Myocyte (in vitro differentiated cells): ENCODE measurements around the gene CEP120. TPM values are rescaled to one million over a fixed set of nuclear protein-coding genes. Genes with fewer than 3 reads are reported as not detected.
"Not testable (repeated sequence)": the region's sequence is repeated elsewhere in the genome, so short reads cannot be mapped to it uniquely, and the experiment has no call there.

ENCODE experiments used
- DNase-seq: peaks from one replicate; pipeline ENCODE4 v3.0.0-alpha.2; 2012; ENCODE audit warnings: low read depth
- total RNA-seq: library from RNA; depleted of rRNA; stranded (reverse); fragments of >200 nt; gene quantifications from 2 replicates; pipeline ENCODE4 v1.2.3, GENCODE V29; 2014

The CEP120 gene
- total RNA-seq, 1 donor from 2014 or later = 9.1 TPM

- no peak for DNase-seq
Measured at GRCh38 chr5:123389794-123390193, 33.4 kb downstream of the CEP120 start.

DNA sequence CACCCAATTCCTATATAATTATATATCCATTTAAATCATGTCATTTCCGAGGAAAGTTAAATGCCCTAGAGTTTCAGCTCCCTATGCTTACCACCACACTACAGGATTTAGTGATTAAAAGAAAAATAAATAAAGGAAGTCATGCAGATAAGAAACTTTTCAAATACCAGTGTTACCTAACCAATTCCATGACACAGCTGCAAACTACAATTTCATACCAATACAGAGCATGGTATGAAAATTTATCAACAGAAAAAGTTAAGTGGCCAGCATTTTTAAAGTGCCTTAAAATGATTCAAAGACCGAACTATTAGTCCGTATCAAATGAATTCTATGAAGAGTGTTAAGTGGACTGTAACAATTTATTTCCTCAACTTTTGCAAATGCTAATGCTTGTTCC, 35.9 kb downstream of the CEP120 start:
- DNase-seq = no peak

DNA sequence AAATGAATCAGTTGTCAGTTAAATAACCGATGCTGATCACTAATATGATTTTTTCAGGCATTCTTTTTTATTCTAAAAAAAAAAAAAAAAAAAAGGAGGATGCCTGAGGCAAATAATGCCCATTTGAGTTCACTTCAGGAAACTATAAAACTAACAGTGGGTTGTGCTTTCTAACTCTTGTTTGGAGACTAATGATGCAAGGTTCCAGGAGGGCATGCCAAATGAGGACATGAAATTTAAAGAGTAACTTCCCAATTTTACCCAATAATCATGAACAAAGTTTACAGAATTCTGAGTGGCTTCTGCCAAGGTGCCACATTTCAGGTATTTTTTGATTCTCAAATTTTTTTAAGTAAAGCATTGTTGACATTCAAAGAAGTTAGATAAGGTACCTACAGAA, 41.0 kb downstream of the CEP120 start:
- no peak for DNase-seq

GRCh38 chr5:123371575-123372179, 51.5 kb downstream of the CEP120 start:
- peak; percentile 39 for DNase-seq

DNA sequence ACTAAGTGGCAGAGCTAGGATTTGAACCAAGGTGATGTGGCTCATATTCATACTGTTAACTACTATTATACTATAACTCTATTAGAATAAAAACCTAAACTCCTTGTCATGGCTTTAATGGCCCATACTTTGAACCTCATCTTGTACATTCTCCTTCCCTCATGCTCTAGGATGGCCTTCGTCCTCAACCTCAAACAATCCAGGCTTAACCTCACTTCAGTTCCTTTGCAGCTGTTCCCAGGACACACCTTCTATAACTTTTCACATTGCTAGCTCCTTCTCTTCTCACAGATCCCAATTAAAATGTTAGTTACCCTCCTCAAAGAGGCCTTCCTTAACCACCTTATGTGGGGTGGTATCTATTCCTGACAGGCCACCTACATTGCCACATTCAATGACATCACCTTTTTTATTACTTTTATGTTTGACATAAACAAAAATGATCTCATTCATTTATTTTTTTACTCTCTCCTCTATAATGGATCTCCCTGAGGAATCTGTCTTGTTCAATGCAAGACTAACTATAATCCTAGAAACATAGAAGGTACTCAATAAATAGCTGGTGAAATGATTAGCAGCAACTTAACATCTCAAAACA, 53.7 kb downstream of the CEP120 start:
- peak; percentile 12 for DNase-seq

DNA sequence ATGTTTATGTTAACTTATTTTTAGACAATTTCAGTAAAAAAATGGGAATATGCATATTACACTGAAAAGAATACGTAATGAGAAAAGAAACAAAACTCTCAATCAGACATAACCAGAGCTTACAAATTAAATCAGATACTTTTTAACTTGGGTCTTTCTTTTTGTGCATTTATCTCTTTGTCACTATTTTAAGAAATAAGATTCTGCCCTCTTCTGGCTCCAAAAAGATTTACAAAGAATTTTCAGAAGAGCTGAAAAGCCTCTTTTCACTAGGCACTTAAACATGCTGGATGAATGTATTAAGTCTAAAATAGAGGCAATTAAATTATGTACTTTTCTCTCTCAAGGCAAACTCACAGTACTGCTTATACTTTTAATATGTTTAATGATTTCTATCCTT, 55.5 kb downstream of the CEP120 start:
- DNase-seq = peak; percentile 19

GRCh38 chr5:123365156-123365555, 58.0 kb downstream of the CEP120 start:
- no peak for DNase-seq

- DNase-seq = no peak
Measured at GRCh38 chr5:123364441-123365155, 58.6 kb downstream of the CEP120 start.

- DNase-seq = no peak
Measured at GRCh38 chr5:123360910-123361309, 62.3 kb downstream of the CEP120 start.

GRCh38 chr5:123360201-123360571, 63.0 kb downstream of the CEP120 start:
- no peak for DNase-seq

DNA sequence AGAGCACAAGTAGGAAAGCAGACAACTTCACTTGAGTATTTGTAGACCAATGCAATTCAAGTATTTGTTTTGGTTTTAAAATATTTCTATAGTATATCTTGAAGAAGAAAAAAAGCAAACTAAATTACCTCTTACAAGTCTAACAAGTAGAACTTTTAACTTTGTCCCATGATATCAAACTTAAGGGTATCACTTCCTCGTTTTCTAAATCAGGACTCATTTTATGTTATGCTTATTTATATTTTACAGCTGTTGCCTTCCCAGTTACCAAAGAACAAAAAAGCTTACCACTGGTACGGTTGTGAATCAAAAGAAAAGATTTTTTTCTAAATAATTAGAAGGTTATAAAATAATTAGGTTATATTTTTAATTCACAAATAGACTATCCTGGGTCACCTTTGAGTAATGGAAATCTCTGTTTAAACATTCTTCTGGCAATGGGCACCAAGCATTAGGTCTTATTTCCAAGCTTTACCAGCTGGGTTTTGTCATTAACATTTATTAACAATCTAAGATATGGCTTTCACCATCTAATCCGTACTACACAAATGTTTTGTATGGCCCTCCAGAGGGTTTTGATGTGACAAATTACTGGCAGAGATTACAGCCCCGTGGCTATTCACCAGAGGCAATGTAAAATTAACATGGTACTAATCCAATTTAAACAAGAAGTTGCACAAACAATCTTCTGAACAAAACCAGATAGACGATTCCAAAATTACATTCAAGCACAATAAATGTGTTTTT, 63.6 kb downstream of the CEP120 start:
- no peak for DNase-seq

- no peak for DNase-seq
Measured at GRCh38 chr5:123358751-123359150, 64.5 kb downstream of the CEP120 start.

- no peak for DNase-seq
Measured at GRCh38 chr5:123358304-123358703, 64.9 kb downstream of the CEP120 start.

GRCh38 chr5:123351820-123352219, 71.4 kb downstream of the CEP120 start:
- no peak for DNase-seq

GRCh38 chr5:123351240-123351639, 72.0 kb downstream of the CEP120 start:
- DNase-seq = no peak

- no peak for DNase-seq
Measured at GRCh38 chr5:123350742-123351141, 72.5 kb downstream of the CEP120 start.

DNA sequence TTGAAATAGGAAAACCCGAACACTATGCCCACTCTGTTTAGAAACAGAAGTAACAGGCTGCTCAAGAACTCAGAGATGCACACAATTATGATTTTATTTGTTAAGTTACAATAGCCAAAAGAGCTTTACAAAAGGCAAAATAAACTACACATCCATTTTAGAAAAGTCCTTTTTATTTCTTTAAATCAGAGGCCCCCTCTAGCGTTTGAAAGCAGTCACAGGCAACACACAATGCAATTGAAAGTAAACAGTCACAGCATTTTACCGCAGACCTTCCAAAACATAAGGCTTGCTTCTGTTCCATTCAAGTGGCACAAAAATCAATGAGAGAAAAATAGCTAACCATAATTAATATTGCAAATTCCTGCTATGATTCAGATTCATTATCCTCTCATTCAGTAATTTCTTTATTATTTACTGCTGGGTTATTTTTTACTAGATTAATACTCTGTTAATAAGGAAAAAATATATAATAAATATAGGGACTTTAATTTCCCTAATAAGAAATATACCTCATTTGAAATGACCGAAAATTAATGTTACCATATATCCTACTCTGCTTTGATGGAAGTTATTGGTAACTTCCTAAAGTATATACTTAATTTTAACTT, 78.3 kb downstream of the CEP120 start:
- peak; percentile 17 for DNase-seq

DNA sequence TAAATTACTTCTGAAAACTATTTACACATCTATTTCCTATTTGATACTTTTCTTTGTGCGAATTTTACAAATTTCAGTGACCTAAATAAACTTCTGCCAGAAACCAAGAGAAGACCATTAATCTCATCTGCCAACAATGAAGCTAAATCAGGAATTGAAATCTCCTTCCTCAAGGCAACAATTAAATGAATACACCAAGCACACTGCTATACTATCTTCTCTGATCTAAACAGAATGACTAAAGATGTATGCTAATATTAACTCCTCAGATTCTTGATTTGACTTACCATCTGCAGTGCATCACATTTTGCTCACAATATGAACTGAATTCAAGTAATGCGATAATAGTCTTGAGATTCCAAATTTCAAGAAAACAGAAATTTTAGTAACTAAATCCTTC, 82.3 kb downstream of the CEP120 start:
- no peak for DNase-seq

DNA sequence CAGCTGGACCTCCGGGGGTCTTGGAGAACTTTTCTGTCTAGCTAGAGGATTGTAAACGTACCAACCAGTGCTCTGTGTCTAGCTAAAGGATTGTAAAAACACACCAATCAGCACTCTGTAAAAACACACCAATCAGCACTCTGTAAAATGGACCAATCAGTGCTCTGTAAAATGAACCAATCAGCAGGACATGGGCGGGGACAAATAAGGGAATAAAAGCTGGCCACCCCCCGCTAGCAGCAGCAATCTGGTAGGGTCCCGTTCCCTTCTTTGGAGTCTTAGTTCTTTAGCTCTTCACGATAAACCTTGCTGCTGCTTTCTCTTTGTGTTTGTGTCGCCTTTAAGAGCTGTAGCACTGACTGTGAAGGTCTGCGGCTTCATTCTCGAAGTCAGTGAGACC, 114.8 kb downstream of the CEP120 start:
- not testable (repeated sequence) for DNase-seq

DNA sequence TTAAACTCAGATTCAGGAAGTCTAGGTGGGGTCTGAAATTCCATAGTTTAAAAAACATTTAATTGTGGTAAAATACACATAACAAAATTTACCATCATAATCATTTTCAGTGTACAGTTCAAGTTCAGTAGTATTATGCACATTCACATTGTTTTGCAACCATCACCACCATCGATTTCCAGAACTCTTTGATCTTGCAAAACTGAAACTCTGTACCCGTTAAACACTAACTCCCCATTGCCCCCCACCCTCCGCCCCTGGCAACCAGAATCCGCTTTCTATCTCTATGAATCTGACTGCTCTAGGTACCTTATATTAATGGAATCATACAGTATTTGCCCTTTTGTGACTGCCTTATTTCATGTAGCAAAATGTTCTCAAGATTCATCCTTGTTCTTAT, 117.5 kb downstream of the CEP120 start:
- no peak for DNase-seq

- DNase-seq = no peak
Measured at GRCh38 chr5:123304777-123305316, 118.4 kb downstream of the CEP120 start.
